B cell (primary cell): ENCODE results near the gene GRK5. TPM values are rescaled to one million over a fixed set of nuclear protein-coding genes. Genes with fewer than 3 reads are reported as not detected.

ENCODE experiments used
- ATAC-seq: fragments of 200-7000 bp; cut with Tn5 transposase; one replicate; pipeline ENCODE4 v1.10.0; 2021; ENCODE audit warnings: low read depth, mild to moderate bottlenecking, moderate number of reproducible peaks, moderate library complexity
- CTCF ChIA-PET: fragments of 350-600 bp; sonication (Branson Sonifier 250); formaldehyde crosslinking; loops from one replicate; lab custom pipeline; 2021; ENCODE audit warnings: antibody characterized with exemption, inconsistent platforms; lab: Charles Lee
- POLR2A ChIA-PET: fragments of 350-600 bp; sonication (Branson Sonifier 250); formaldehyde crosslinking; loops from one replicate; lab custom pipeline; 2021; ENCODE audit warnings: antibody characterized with exemption; lab: Charles Lee
- DNase-seq: peaks from one replicate; pipeline ENCODE4 v3.0.0; 2013
- H2AFZ ChIP-seq: 2 replicates; pipeline ENCODE4 v1.6.1; 2012; ENCODE audit warnings: mild to moderate bottlenecking, low read depth, low read length; ENCODE audit not compliant: insufficient read depth, poor library complexity, severe bottlenecking
- H3K27ac ChIP-seq, 2 donors: 1 replicate in 1 of 2; 2 replicates in 1 of 2; pipeline ENCODE4 v1.5.1; 2012 to 2013; ENCODE audit warnings: low read length in 2 of 2, mild to moderate bottlenecking in 2 of 2, moderate library complexity in 1 of 2
- H3K27me3 ChIP-seq, 4 experiments: fragments of 200-600 bp in 1 of 4; sonication (generic) in 1 of 4; replicated peaks in 1 of 4; 1 replicate in 2 of 4; 2 replicates in 2 of 4; pipeline versions ENCODE4 v1.6.1 to v1.7.0; 2013 to 2016; ENCODE audit warnings: low read length in 3 of 4, mild to moderate bottlenecking in 2 of 4, mixed read lengths in 1 of 4, moderate library complexity in 1 of 4; ENCODE audit not compliant: insufficient read depth in 4 of 4, control insufficient read depth in 3 of 4; ENCODE audit errors: control extremely low read depth in 1 of 4
- H3K36me3 ChIP-seq, 2 experiments: replicated peaks in 1 of 2; 1 replicate in 1 of 2; 2 replicates in 1 of 2; pipeline versions ENCODE4 v1.6.1 to v1.7.1; 2013; ENCODE audit warnings: low read length in 1 of 2; ENCODE audit not compliant: insufficient read depth in 2 of 2, control insufficient read depth in 1 of 2; ENCODE audit errors: control extremely low read depth in 1 of 2, extremely low read depth in 1 of 2
- H3K4me1 ChIP-seq, 2 donors: fragments of 200-600 bp in 1 of 2; sonication (generic) in 1 of 2; 1 replicate in 1 of 2; 2 replicates in 1 of 2; pipeline versions ENCODE4 v1.5.1 to v1.6.1; 2013 to 2017; ENCODE audit warnings: low read length in 2 of 2; ENCODE audit not compliant: control insufficient read depth in 2 of 2, insufficient read depth in 2 of 2
- H3K4me2 ChIP-seq: replicated peaks from 2 replicates; pipeline ENCODE3; 2012; ENCODE audit warnings: mild to moderate bottlenecking, low read depth, low read length; ENCODE audit not compliant: poor library complexity, severe bottlenecking
- H3K4me3 ChIP-seq, 5 experiments: fragments of 200-600 bp in 1 of 5; sonication (generic) in 1 of 5; 1 replicate in 3 of 5; 2 replicates in 2 of 5; pipeline versions ENCODE4 v1.5.1 to v1.7.0; 2011 to 2016; ENCODE audit warnings: low read length in 4 of 5, mild to moderate bottlenecking in 4 of 5, low read depth in 2 of 5, control low read depth in 1 of 5, moderate library complexity in 1 of 5; ENCODE audit not compliant: insufficient read depth in 1 of 5; ENCODE audit errors: control extremely low read depth in 1 of 5, extremely low read depth in 1 of 5
- H3K79me2 ChIP-seq: fragments of 200-600 bp; sonication (generic); one replicate; pipeline ENCODE4 v1.6.0; 2016; ENCODE audit warnings: low read length; ENCODE audit not compliant: control insufficient read depth, insufficient read depth
- H3K9ac ChIP-seq: fragments of 200-600 bp; sonication (generic); 2 replicates; pipeline ENCODE4 v1.6.1; 2017; ENCODE audit warnings: mild to moderate bottlenecking, low read length, moderate library complexity
- H3K9me3 ChIP-seq, 3 donors: one replicate each; pipeline versions ENCODE4 v1.6.1 to v1.7.1; 2013; ENCODE audit warnings: low read length in 2 of 3; ENCODE audit not compliant: control insufficient read depth in 2 of 3, insufficient read depth in 1 of 3; ENCODE audit errors: control extremely low read depth in 1 of 3
- H4K20me1 ChIP-seq: 2 replicates; pipeline ENCODE4 v1.6.0; 2012; ENCODE audit warnings: mild to moderate bottlenecking, low read length; ENCODE audit not compliant: insufficient read depth, control insufficient read depth, poor library complexity, severe bottlenecking
- H3K27ac Mint-ChIP-seq: one replicate; pipeline ENCODE4 v1.8.0; 2021; ENCODE audit warnings: mixed read lengths
- H3K27me3 Mint-ChIP-seq: one replicate; pipeline ENCODE4 v1.8.0; 2021; ENCODE audit warnings: mixed read lengths
- H3K4me1 Mint-ChIP-seq: one replicate; pipeline ENCODE4 v1.8.0; 2021; ENCODE audit warnings: mixed read lengths
- H3K4me3 Mint-ChIP-seq: one replicate; pipeline ENCODE4 v1.8.0; 2021; ENCODE audit warnings: mixed read lengths
- H3K9me3 Mint-ChIP-seq: one replicate; pipeline ENCODE4 v1.8.0; 2022; ENCODE audit warnings: mixed read lengths; ENCODE audit not compliant: insufficient read depth
- CTCF ChIP-seq: fragments of 200-600 bp; IDR thresholded peaks from one replicate; pipeline ENCODE4 v1.8.0; 2022; ENCODE audit warnings: antibody characterized with exemption, mild to moderate bottlenecking
- EZH2 ChIP-seq: IDR thresholded peaks from 2 replicates; pipeline ENCODE4 v1.6.1; 2012; ENCODE audit warnings: borderline replicate concordance, low read depth, mild to moderate bottlenecking, moderate library complexity, low read length; ENCODE audit not compliant: insufficient read depth, poor library complexity, severe bottlenecking
- WGBS: methylation state at CpG from one replicate; pipeline ENCODE4 v1.1.5; 2013; ENCODE audit warnings: missing lambda C conversion rate; ENCODE audit not compliant: insufficient coverage; 5-methylcytosine and 5-hydroxymethylcytosine counted together
- intact Hi-C: fragments of 100-400 bp; cut with micrococcal nuclease; formaldehyde crosslinking; loops from one replicate; pipeline ENCODE4 v1.10.0; 2022
- polyA plus RNA-seq: library from polyadenylated mRNA; depleted of rRNA; stranded (reverse); fragments of >200 nt; gene quantifications from 2 replicates; pipeline ENCODE4 v1.2.3, GENCODE V29; 2012
- total RNA-seq, 2 donors: library from RNA; stranded (reverse); fragments of 120-200 nt in 1 of 2; gene quantifications; 1 replicate in 1 of 2; 2 replicates in 1 of 2; pipeline versions ENCODE4 v1.2.3 to v1.2.4, GENCODE V29; 2013 to 2022

GRK5 gene
- total and polyA plus RNA-seq, 2 donors (not counting 1 experiment from before 2014, with no cell fraction given): 21.9 to 54.8 TPM

- no peak overlapping the region for H3K9ac ChIP-seq
- peaks cover 15% of the 10 kb centered on the region for H4K20me1 ChIP-seq
- TF ChIP-seq CTCF (no peak), EZH2 (no peak)
- Mint-ChIP-seq H3K27me3 (no peaks in the 10 kb centered on the region), H3K4me3 (no peak overlapping the region), H3K4me1 (peaks cover 61% of the 10 kb centered on the region), H3K27ac (peak overlapping the region; percentile 50), H3K9me3 (no peaks in the 10 kb centered on the region)
- H3K27ac ChIP-seq: peak overlapping the region in 1 of 2 donors; percentile 27
- peaks cover 0 to 9% (median 0%) of the 10 kb centered on the region in 3 donors for H3K9me3 ChIP-seq
- no peak overlapping the region for H2AFZ ChIP-seq
- peaks cover 51 to 58% of the 10 kb centered on the region in 2 donors for H3K4me1 ChIP-seq
- no peaks in the 10 kb centered on the region for H3K27me3 ChIP-seq
- ChIA-PET POLR2A (no interaction called here), CTCF (no interaction called here)
- no peak for ATAC-seq
- H3K4me3 ChIP-seq: no peak overlapping the region
- intact Hi-C loops: no loop called here
- H3K36me3 ChIP-seq: peaks cover 0 to 12% of the 10 kb centered on the region in 2 experiments
- H3K4me2 ChIP-seq: no peak overlapping the region
- no peak for DNase-seq
- peaks cover 76% of the 10 kb centered on the region for H3K79me2 ChIP-seq
- WGBS: 80% methylated on average over 3 of the region's 6 CpGs
Observed at GRCh38 chr10:119291223-119291900, 84.0 kb downstream of the GRK5 start.
